Thyroid gland (tissue), 4 donors: ENCODE measurements around the gene TLR3.

Experiments
- POLR2A ChIP-seq, 2 donors: fragments of 450-650 bp; IDR thresholded peaks; one replicate each; pipeline ENCODE4 v1.6.1; 2017; ENCODE audit warnings: antibody characterized with exemption in 2 of 2, mild to moderate bottlenecking in 2 of 2, moderate library complexity in 1 of 2
- TF ChIP-seq, protein P1 (sequence below), 6 experiments: fragments of 200-600 bp in 3 of 6; fragments of 450-650 bp in 3 of 6; sonication (generic) in 3 of 6; IDR thresholded peaks; one replicate each; pipeline ENCODE4 v1.5.1; 2016 to 2019; ENCODE audit warnings: antibody characterized with exemption in 6 of 6, mild to moderate bottlenecking in 2 of 6, inconsistent platforms in 1 of 6, moderate library complexity in 1 of 6

GRCh38 chr4:186078981-186079638 lies 10.2 kb downstream of the TLR3 start:
- no peak for TF ChIP-seq POLR2A (IDR thresholded peaks at IDR 0.05)
- TF ChIP-seq, protein P1, sequence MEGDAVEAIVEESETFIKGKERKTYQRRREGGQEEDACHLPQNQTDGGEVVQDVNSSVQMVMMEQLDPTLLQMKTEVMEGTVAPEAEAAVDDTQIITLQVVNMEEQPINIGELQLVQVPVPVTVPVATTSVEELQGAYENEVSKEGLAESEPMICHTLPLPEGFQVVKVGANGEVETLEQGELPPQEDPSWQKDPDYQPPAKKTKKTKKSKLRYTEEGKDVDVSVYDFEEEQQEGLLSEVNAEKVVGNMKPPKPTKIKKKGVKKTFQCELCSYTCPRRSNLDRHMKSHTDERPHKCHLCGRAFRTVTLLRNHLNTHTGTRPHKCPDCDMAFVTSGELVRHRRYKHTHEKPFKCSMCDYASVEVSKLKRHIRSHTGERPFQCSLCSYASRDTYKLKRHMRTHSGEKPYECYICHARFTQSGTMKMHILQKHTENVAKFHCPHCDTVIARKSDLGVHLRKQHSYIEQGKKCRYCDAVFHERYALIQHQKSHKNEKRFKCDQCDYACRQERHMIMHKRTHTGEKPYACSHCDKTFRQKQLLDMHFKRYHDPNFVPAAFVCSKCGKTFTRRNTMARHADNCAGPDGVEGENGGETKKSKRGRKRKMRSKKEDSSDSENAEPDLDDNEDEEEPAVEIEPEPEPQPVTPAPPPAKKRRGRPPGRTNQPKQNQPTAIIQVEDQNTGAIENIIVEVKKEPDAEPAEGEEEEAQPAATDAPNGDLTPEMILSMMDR (IDR thresholded peaks at IDR 0.05), result no peak
